Heart left ventricle (tissue), 16 donors: ENCODE data around the gene MOV10. TPM values are rescaled to one million over a fixed set of nuclear protein-coding genes. Genes with fewer than 3 reads are reported as not detected.

Source experiments
- ATAC-seq, 4 donors: fragments of 200-7000 bp; cut with Tn5 transposase; one replicate each; pipeline ENCODE4 v1.9.1; 2020 to 2022; ENCODE audit warnings: moderate library complexity in 4 of 4, mild to moderate bottlenecking in 3 of 4, moderate number of reproducible peaks in 1 of 4
- DNase-seq, 5 donors: peaks; one replicate each; pipeline ENCODE4 v3.0.0-alpha.2; 2020
- H3K27ac ChIP-seq, 12 donors: fragments of 200-600 bp; sonication (generic) in 4 of 12; one replicate each; pipeline versions ENCODE4 v1.5.0 to v1.8.0; 2016 to 2022; ENCODE audit warnings: mild to moderate bottlenecking in 2 of 12
- H3K27me3 ChIP-seq, 9 donors: fragments of 200-600 bp; sonication (generic) in 2 of 9; one replicate each; pipeline versions ENCODE4 v1.5.1 to v1.8.0; 2016 to 2022; ENCODE audit warnings: mild to moderate bottlenecking in 3 of 9
- H3K36me3 ChIP-seq, 9 donors: fragments of 200-600 bp; sonication (generic) in 2 of 9; one replicate each; pipeline versions ENCODE4 v1.5.0 to v1.8.0; 2018 to 2022; ENCODE audit warnings: mild to moderate bottlenecking in 2 of 9
- H3K4me1 ChIP-seq, 12 donors: fragments of 200-600 bp; sonication (generic) in 4 of 12; one replicate each; pipeline versions ENCODE4 v1.5.0 to v1.8.0; 2016 to 2022; ENCODE audit warnings: mild to moderate bottlenecking in 3 of 12
- H3K4me3 ChIP-seq, 12 donors: fragments of 200-600 bp; sonication (generic) in 4 of 12; one replicate each; pipeline versions ENCODE4 v1.5.0 to v1.8.0; 2017 to 2022; ENCODE audit warnings: mild to moderate bottlenecking in 9 of 12, moderate library complexity in 4 of 12
- H3K9me3 ChIP-seq, 12 donors: fragments of 200-600 bp; sonication (generic) in 4 of 12; one replicate each; pipeline versions ENCODE4 v1.5.0 to v1.8.0; 2016 to 2022; ENCODE audit warnings: mild to moderate bottlenecking in 1 of 12
- POLR2A ChIP-seq, 2 donors: fragments of 450-650 bp; IDR thresholded peaks; one replicate each; pipeline ENCODE4 v1.6.1; 2017; ENCODE audit warnings: antibody characterized with exemption in 2 of 2, mild to moderate bottlenecking in 2 of 2, moderate library complexity in 2 of 2
- WGBS, 4 donors: extraction: QIAGEN DNeasy Blood & Tissue Kit in 2 of 4; methylation state at CpG; one replicate each; pipeline versions ENCODE4 v1.1.5 to v1.1.7; 2013 to 2018; 5-methylcytosine and 5-hydroxymethylcytosine counted together
- intact Hi-C, 10 donors: fragments of 100-400 bp; cut with DNase I; formaldehyde crosslinking; loops; one replicate each; pipeline versions ENCODE4 v1.11.1 to v1.14.2; 2022
- polyA plus RNA-seq, 2 donors: library from polyadenylated mRNA; stranded (reverse); fragments of 200-250 nt; gene quantifications; one replicate each; pipeline ENCODE4 v1.2.3, GENCODE V29; 2013
- total RNA-seq, 9 donors: library from RNA; depleted of rRNA in 2 of 9; stranded (reverse); fragments of >200 nt in 2 of 9; fragmentation: NEBNext Ultra II Directional in 3 of 9; extraction: Animal tissue kit (Norgen Biotek cat#: 25700) in 3 of 9; gene quantifications; one replicate each; pipeline versions ENCODE4 v1.1.0 to v1.2.4, GENCODE V29; 2016 to 2023
- TF ChIP-seq, protein P1 (sequence below), 12 donors: fragments of 200-600 bp; sonication (generic) in 4 of 12; IDR thresholded peaks; one replicate each; pipeline versions ENCODE4 v1.5.0 to v1.8.0; 2018 to 2022; ENCODE audit warnings: antibody characterized with exemption in 12 of 12, mild to moderate bottlenecking in 5 of 12
- donor health status: ischemic (EF 13 %, LVEDD 7.1; RV severe dilation, severe dysfunction).
- donor health status: healthy with polysubstance abuse.
- donor health status: DM: no; HTN: yes; CAD: no.
- donor health status: DM: no; HTN: no; CAD: no.
- donor health status: ischemic (EF 25% LVEDD 6.9; RV normal size, moderate dysfunction).
- donor health status: ischemic (EF 25% LVEDD 5.7; RV mildly dilated, moderate dysfunction).
- donor health status: healthy.
- donor health status: DM: yes; HTN: yes; CAD: no.
- donor health status: ischemic (EF 35%, LVEDD 5.7; RV mildly dilated, moderate dysfunction).
- donor health status: nonischemic (EF 11% LVEDD 7.7; RV severe dilation, severe dysfunction).
- donor health status: DM: yes; HTN: yes; CAD: no.
- donor health status: PGD.
- donor health status: ischemic (EF 29% LVEDD 5.4; RV normal size, mild dysfunction).
- donor health status: nonischemic (EF 23%, LVEDD 6.1; RV moderate dilation, normal function).

The MOV10 gene
- total and polyA plus RNA-seq, 11 donors = 7.5 to 43.6 (median 13.3) TPM

DNA sequence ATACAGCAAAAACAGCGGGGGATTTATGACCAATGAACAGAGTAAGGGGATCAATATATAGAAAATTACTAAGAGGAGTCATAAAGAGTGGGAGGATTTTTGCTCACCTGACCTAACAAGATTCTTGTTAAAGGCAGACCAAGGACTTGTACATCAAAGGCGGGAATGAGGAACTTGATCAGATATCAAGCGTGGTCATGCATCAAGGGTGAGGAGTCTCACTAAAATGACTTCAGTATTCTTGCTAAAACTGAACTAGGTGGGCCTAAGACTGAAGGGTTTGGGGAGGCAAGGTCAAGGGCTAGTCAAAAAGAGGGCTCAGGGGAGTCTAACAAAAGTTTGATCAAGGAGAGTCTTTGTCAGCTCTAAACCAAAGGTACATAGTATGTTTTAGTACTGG lies 2.1 kb downstream of the MOV10 start:
- no peak for TF ChIP-seq POLR2A (IDR thresholded peaks at IDR 0.05)
- intact Hi-C loops = loop anchor here in 4 of 10 donors (5.0 to 10.0 kb wide), 4 partner anchors 52 to 282 kb away; partner anchors contain the start of genes CTTNBP2NL (in 2 of the 4), WNT2B (in 2 of the 4), CAPZA1 (in 1 of the 4) and ST7L (in 1 of the 4)
- H3K4me1 ChIP-seq = peaks cover 0 to 39% (median 24%) of the 10 kb centered on the region in 12 donors
- H3K36me3 ChIP-seq = peaks cover 0 to 14% (median 6%) of the 10 kb centered on the region in 9 donors
- peak overlapping the region in 1 of 12 donors; percentile 97 for H3K4me3 ChIP-seq
- H3K27ac ChIP-seq = no peak overlapping the region
- no peaks in the 10 kb centered on the region for H3K9me3 ChIP-seq
- ATAC-seq (no peak), DNase-seq (no peak)
- H3K27me3 ChIP-seq = no peaks in the 10 kb centered on the region
- WGBS, 4 donors = 88 to 96% (median 94%) methylated on average over 3 of the region's 3 CpGs

GRCh38 chr1:112677501-112677900 lies 3.0 kb downstream of the MOV10 start:
- no peak overlapping the region for H3K27ac ChIP-seq
- H3K27me3 ChIP-seq = no peaks in the 10 kb centered on the region
- no peak overlapping the region for H3K4me3 ChIP-seq
- H3K9me3 ChIP-seq = no peaks in the 10 kb centered on the region
- 97 to 99% (median 98%) methylated on average over 4 of the region's 4 CpGs for WGBS, 4 donors
- TF ChIP-seq POLR2A (IDR thresholded peaks at IDR 0.05) = no peak
- TF ChIP-seq, protein P1, sequence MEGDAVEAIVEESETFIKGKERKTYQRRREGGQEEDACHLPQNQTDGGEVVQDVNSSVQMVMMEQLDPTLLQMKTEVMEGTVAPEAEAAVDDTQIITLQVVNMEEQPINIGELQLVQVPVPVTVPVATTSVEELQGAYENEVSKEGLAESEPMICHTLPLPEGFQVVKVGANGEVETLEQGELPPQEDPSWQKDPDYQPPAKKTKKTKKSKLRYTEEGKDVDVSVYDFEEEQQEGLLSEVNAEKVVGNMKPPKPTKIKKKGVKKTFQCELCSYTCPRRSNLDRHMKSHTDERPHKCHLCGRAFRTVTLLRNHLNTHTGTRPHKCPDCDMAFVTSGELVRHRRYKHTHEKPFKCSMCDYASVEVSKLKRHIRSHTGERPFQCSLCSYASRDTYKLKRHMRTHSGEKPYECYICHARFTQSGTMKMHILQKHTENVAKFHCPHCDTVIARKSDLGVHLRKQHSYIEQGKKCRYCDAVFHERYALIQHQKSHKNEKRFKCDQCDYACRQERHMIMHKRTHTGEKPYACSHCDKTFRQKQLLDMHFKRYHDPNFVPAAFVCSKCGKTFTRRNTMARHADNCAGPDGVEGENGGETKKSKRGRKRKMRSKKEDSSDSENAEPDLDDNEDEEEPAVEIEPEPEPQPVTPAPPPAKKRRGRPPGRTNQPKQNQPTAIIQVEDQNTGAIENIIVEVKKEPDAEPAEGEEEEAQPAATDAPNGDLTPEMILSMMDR (IDR thresholded peaks at IDR 0.05) = no peak
- ATAC-seq (no peak), DNase-seq (no peak)
- H3K36me3 ChIP-seq = peaks cover 0 to 4% (median 0%) of the 10 kb centered on the region in 9 donors
- intact Hi-C loops = loop anchor here in 4 of 10 donors (5.0 to 10.0 kb wide), 4 partner anchors 53 to 283 kb away; partner anchors contain the start of genes CTTNBP2NL (in 2 of the 4), WNT2B (in 2 of the 4), CAPZA1 (in 1 of the 4) and ST7L (in 1 of the 4)
- H3K4me1 ChIP-seq = peaks cover 0 to 39% (median 24%) of the 10 kb centered on the region in 12 donors

DNA sequence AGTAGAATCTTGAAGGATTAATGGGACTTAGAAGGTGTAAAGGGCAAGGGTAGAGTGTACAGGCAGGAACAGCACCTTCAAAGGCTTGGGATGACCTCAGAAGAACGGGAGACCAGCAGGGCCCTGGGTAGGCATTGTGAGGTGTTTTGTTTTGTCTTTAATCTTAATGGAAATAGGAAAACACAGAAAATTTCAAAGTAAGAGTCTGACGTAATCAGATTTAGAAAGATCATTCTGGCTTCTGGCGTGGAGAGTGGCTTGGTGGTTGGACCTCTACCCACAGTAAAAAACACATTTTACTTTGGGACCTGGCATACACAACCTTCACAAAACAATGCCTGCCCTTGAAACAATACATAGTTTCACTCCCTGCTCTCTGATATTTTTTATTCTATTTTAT lies 4.1 kb downstream of the MOV10 start:
- intact Hi-C loops = loop anchor here in 5 of 10 donors (2.0 to 10.0 kb wide), 5 partner anchors 14 to 284 kb away; partner anchors contain the start of genes CTTNBP2NL (in 2 of the 5), WNT2B (in 2 of the 5), CAPZA1 (in 1 of the 5) and ST7L (in 1 of the 5)
- H3K27ac ChIP-seq = peak overlapping the region in 2 of 12 donors; percentile 26 to 28
- no peaks in the 10 kb centered on the region for H3K27me3 ChIP-seq
- TF ChIP-seq POLR2A (IDR thresholded peaks at IDR 0.05) = no peak
- TF ChIP-seq, protein P1 (IDR thresholded peaks at IDR 0.05) = no peak
- H3K4me3 ChIP-seq = no peak overlapping the region
- DNase-seq (no peak), ATAC-seq (no peak)
- peaks cover 0 to 4% (median 0%) of the 10 kb centered on the region in 9 donors for H3K36me3 ChIP-seq
- no peaks in the 10 kb centered on the region for H3K9me3 ChIP-seq
- WGBS, 4 donors = 70 to 79% (median 76%) methylated on average over 3 of the region's 3 CpGs
- H3K4me1 ChIP-seq = peaks cover 0 to 35% (median 18%) of the 10 kb centered on the region in 12 donors

DNA sequence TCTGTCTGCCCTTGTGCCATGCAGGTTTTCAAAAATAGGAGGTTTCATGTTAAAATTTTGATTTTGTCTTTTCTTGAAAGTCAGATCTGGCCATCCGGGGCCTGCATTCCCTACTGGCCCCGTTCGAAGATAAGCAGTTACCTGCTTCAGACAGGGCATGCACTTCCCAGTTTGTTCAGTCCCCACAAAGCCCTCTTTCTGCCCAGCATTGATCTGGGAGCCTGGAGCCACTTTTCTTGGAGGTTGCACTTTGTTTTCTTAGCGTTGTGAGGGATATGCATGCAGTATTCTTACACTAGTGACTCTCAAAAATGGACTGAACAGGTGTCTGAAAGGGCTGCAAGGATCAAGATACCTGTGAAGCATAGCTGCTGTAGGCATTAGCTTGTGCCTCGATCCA lies 11.5 kb downstream of the MOV10 start:
- intact Hi-C loops = no loop called here

More for the DNA sequence above, 11.5 kb downstream of the MOV10 start:
- no peak for DNase-seq
- H3K9me3 ChIP-seq = no peaks in the 10 kb centered on the region
- peaks cover 0 to 22% (median 15%) of the 10 kb centered on the region in 9 donors for H3K36me3 ChIP-seq
- no peak overlapping the region for H3K4me3 ChIP-seq
- no peak overlapping the region for H3K27ac ChIP-seq
- peaks cover 0 to 32% (median 4%) of the 10 kb centered on the region in 12 donors for H3K4me1 ChIP-seq
- TF ChIP-seq, protein P1 (IDR thresholded peaks at IDR 0.05) = no peak
- TF ChIP-seq POLR2A (IDR thresholded peaks at IDR 0.05) = no peak
- WGBS, 4 donors = 87 to 93% (median 89%) methylated on average over 5 of the region's 5 CpGs
- H3K27me3 ChIP-seq = no peaks in the 10 kb centered on the region
- no peak for ATAC-seq
